H9 (cell line): ENCODE results near the gene KIAA0930. TPM values are rescaled to one million over a fixed set of nuclear protein-coding genes. Genes with fewer than 3 reads are reported as not detected.

Experiments
- DNase-seq: peaks from one replicate; pipeline ENCODE4 v3.0.0-alpha.2; 2017
- H2AFZ ChIP-seq: one replicate; pipeline ENCODE4 v1.6.1; 2013; ENCODE audit warnings: mild to moderate bottlenecking, low read length, control low read depth, moderate library complexity
- H2AK5ac ChIP-seq: 2 replicates; pipeline ENCODE4 v1.6.1; 2013; ENCODE audit warnings: low read length, control low read depth, mixed read lengths; ENCODE audit not compliant: insufficient read length
- H2BK120ac ChIP-seq: one replicate; pipeline ENCODE4 v1.6.1; 2013; ENCODE audit warnings: low read depth, mild to moderate bottlenecking, low read length, control low read depth, inconsistent platforms; ENCODE audit not compliant: poor library complexity, severe bottlenecking
- H2BK12ac ChIP-seq: 2 replicates; pipeline ENCODE4 v1.6.1; 2013; ENCODE audit warnings: low read length, control low read depth, mixed read lengths, low read depth; ENCODE audit not compliant: insufficient read length
- H2BK15ac ChIP-seq: 2 replicates; pipeline ENCODE4 v1.6.1; 2013; ENCODE audit warnings: low read depth, low read length, control low read depth
- H2BK20ac ChIP-seq: one replicate; pipeline ENCODE4 v1.6.1; 2013; ENCODE audit warnings: low read depth, mild to moderate bottlenecking, low read length, control low read depth, inconsistent platforms; ENCODE audit not compliant: poor library complexity, severe bottlenecking
- H2BK5ac ChIP-seq: 2 replicates; pipeline ENCODE4 v1.6.1; 2013; ENCODE audit warnings: low read length, control low read depth, mixed read lengths; ENCODE audit not compliant: insufficient read length
- H3K14ac ChIP-seq: 2 replicates; pipeline ENCODE4 v1.6.1; 2013; ENCODE audit warnings: low read length, control low read depth; ENCODE audit not compliant: insufficient read depth
- H3K18ac ChIP-seq: 2 replicates; pipeline ENCODE4 v1.6.1; 2013; ENCODE audit warnings: low read depth, mild to moderate bottlenecking, mixed read lengths, low read length, control low read depth; ENCODE audit not compliant: insufficient read length
- H3K23ac ChIP-seq: 2 replicates; pipeline ENCODE4 v1.6.1; 2013; ENCODE audit warnings: low read length, control low read depth, mixed read lengths, low read depth; ENCODE audit not compliant: insufficient read length
- H3K23me2 ChIP-seq: 2 replicates; pipeline ENCODE4 v1.6.1; 2013; ENCODE audit warnings: low read depth, mild to moderate bottlenecking, mixed read lengths, low read length, control low read depth; ENCODE audit not compliant: insufficient read length, poor library complexity, severe bottlenecking
- H3K27ac ChIP-seq: 2 replicates; pipeline ENCODE4 v1.5.1; 2013; ENCODE audit warnings: low read length, control low read depth, mixed read lengths, low read depth; ENCODE audit not compliant: insufficient read length
- H3K27me3 ChIP-seq: 2 replicates; pipeline ENCODE4 v1.6.1; 2013; ENCODE audit warnings: low read length, control low read depth, inconsistent platforms; ENCODE audit not compliant: insufficient read depth
- H3K4ac ChIP-seq: 2 replicates; pipeline ENCODE4 v1.6.1; 2013; ENCODE audit warnings: low read depth, mild to moderate bottlenecking, control low read depth, inconsistent platforms, low read length, moderate library complexity
- H3K4me1 ChIP-seq: 2 replicates; pipeline ENCODE4 v1.6.1; 2013; ENCODE audit warnings: low read length, control low read depth, inconsistent platforms; ENCODE audit not compliant: insufficient read depth
- H3K4me2 ChIP-seq: 2 replicates; pipeline ENCODE4 v1.6.1; 2013; ENCODE audit warnings: low read length, control low read depth, mixed read lengths; ENCODE audit not compliant: insufficient read length, insufficient read depth
- H3K56ac ChIP-seq: 2 replicates; pipeline ENCODE4 v1.6.1; 2013; ENCODE audit warnings: low read depth, mild to moderate bottlenecking, mixed read lengths, low read length, control low read depth; ENCODE audit not compliant: insufficient read length
- H3K79me1 ChIP-seq: 2 replicates; pipeline ENCODE4 v1.6.1; 2013; ENCODE audit warnings: low read depth, mild to moderate bottlenecking, moderate library complexity, low read length, control low read depth, inconsistent platforms; ENCODE audit not compliant: insufficient read depth, poor library complexity, severe bottlenecking
- H3K79me2 ChIP-seq: 2 replicates; pipeline ENCODE4 v1.6.1; 2013; ENCODE audit warnings: low read length, control low read depth, inconsistent platforms; ENCODE audit not compliant: insufficient read depth
- H3K9ac ChIP-seq: 2 replicates; pipeline ENCODE4 v1.6.1; 2013; ENCODE audit warnings: low read length, control low read depth, mixed read lengths; ENCODE audit not compliant: insufficient read length; ENCODE audit errors: extremely low read depth
- H3K9me3 ChIP-seq: one replicate; pipeline ENCODE4 v1.6.1; 2013; ENCODE audit warnings: low read depth, low read length, inconsistent platforms; ENCODE audit not compliant: control insufficient read depth
- H3T11ph ChIP-seq: one replicate; pipeline ENCODE4 v1.6.1; 2013; ENCODE audit warnings: mild to moderate bottlenecking, low read length, control low read depth, inconsistent platforms
- H4K20me1 ChIP-seq: one replicate; pipeline ENCODE4 v1.6.1; 2013; ENCODE audit not compliant: control insufficient read depth, insufficient read length, insufficient read depth
- H4K5ac ChIP-seq: 2 replicates; pipeline ENCODE4 v1.6.1; 2013; ENCODE audit warnings: low read depth, mild to moderate bottlenecking, mixed read lengths, low read length, control low read depth; ENCODE audit not compliant: insufficient read length
- H4K8ac ChIP-seq: replicated peaks from 2 replicates; pipeline ENCODE4 v1.6.1; 2013; ENCODE audit warnings: low read length, control low read depth, mixed read lengths, low read depth; ENCODE audit not compliant: insufficient read length
- H4K91ac ChIP-seq: 2 replicates; pipeline ENCODE4 v1.6.1; 2013; ENCODE audit warnings: low read depth, mild to moderate bottlenecking, moderate library complexity, mixed read lengths, low read length, control low read depth; ENCODE audit not compliant: insufficient read length
- H3K27ac Mint-ChIP-seq, 3 experiments: 2 replicates in 2 of 3; 3 replicates in 1 of 3; pipeline ENCODE4 v1.8.0; 2020 to 2021; ENCODE audit warnings: mixed read lengths in 3 of 3, mild to moderate bottlenecking in 1 of 3, moderate library complexity in 1 of 3
- H3K27me3 Mint-ChIP-seq: 2 replicates; pipeline ENCODE4 v1.8.0; 2021; ENCODE audit warnings: low read depth, mild to moderate bottlenecking, moderate library complexity, mixed read lengths
- H3K36me3 Mint-ChIP-seq, 3 experiments: 2 replicates in 2 of 3; 3 replicates in 1 of 3; pipeline ENCODE4 v1.8.0; 2020 to 2021; ENCODE audit warnings: low read depth in 3 of 3, mixed read lengths in 3 of 3; ENCODE audit not compliant: insufficient read depth in 1 of 3
- H3K4me1 Mint-ChIP-seq, 2 experiments: 2 replicates each; pipeline ENCODE4 v1.8.0; 2020; ENCODE audit warnings: mixed read lengths in 2 of 2
- H3K4me3 Mint-ChIP-seq, 2 experiments: 2 replicates in 1 of 2; 3 replicates in 1 of 2; pipeline ENCODE4 v1.8.0; 2020 to 2021; ENCODE audit warnings: mild to moderate bottlenecking in 2 of 2, mixed read lengths in 2 of 2, moderate library complexity in 1 of 2
- H3K9me3 Mint-ChIP-seq, 2 experiments: 2 replicates in 1 of 2; 3 replicates in 1 of 2; pipeline ENCODE4 v1.8.0; 2020; ENCODE audit warnings: mild to moderate bottlenecking in 2 of 2, mixed read lengths in 2 of 2, moderate library complexity in 1 of 2
- CTCF ChIP-seq: fragments of 200-600 bp; sonication (generic); conservative IDR thresholded peaks from 3 replicates; pipeline ENCODE4 v1.8.0; 2021; ENCODE audit warnings: antibody characterized with exemption, mild to moderate bottlenecking
- WGBS: extraction: QIAGEN DNeasy Blood & Tissue Kit; methylation state at CpG from one replicate; pipeline ENCODE4 v1.1.7; 2013; ENCODE audit warnings: missing lambda C conversion rate, low lambda C conversion rate, mixed read lengths; ENCODE audit not compliant: insufficient read length; ENCODE audit errors: extremely low coverage; 5-methylcytosine and 5-hydroxymethylcytosine counted together
- total RNA-seq: library from RNA; stranded (reverse); gene quantifications from 2 replicates; pipeline ENCODE4 v1.2.1, GENCODE V29; 2021

KIAA0930 gene
- total RNA-seq, 1 experiment from 2014 or later, result 46.2 TPM

- DNase-seq, result peak; percentile 24
- Mint-ChIP-seq H3K4me3 (no peak overlapping the region), H3K36me3 (no peaks in the 10 kb centered on the region), H3K9me3 (no peaks in the 10 kb centered on the region), H3K4me1 (peaks cover 33 to 50% of the 10 kb centered on the region in 2 experiments), H3K27ac (peak overlapping the region in 2 of 3 experiments; percentile 39 to 66; a peak in 2 of 7 replicates), H3K27me3 (peaks cover 2% of the 10 kb centered on the region)
- H2BK120ac ChIP-seq, result no peak overlapping the region
- no peaks in the 10 kb centered on the region for H3K4me1 ChIP-seq
- H3K18ac ChIP-seq, result no peak overlapping the region
- H3K4me2 ChIP-seq, result no peak overlapping the region
- H2AK5ac ChIP-seq, result no peak overlapping the region
- no peak overlapping the region for H2AFZ ChIP-seq
- no peak for TF ChIP-seq CTCF
- no peak overlapping the region for H2BK15ac ChIP-seq
- no peak overlapping the region for H2BK20ac ChIP-seq
- H3K23ac ChIP-seq, result no peak overlapping the region
- no peak overlapping the region for H3K4ac ChIP-seq
- no peak overlapping the region for H3K14ac ChIP-seq
- H3K23me2 ChIP-seq, result no peaks in the 10 kb centered on the region
- no peak overlapping the region for H2BK5ac ChIP-seq
- no peak overlapping the region for H2BK12ac ChIP-seq
- no peaks in the 10 kb centered on the region for H3K27me3 ChIP-seq
- WGBS, result no CpG with 5 or more reads among the region's 19 CpGs
- no peak overlapping the region for H4K5ac ChIP-seq
- H3T11ph ChIP-seq, result no peak overlapping the region
- H3K79me1 ChIP-seq, result no peaks in the 10 kb centered on the region
- no peaks in the 10 kb centered on the region; the same call in 1 of the 2 replicates for H3K79me2 ChIP-seq
- no peaks in the 10 kb centered on the region for H4K20me1 ChIP-seq
- H3K9me3 ChIP-seq, result no peaks in the 10 kb centered on the region
- no peak overlapping the region for H4K8ac ChIP-seq
- no peak overlapping the region for H4K91ac ChIP-seq
- no peak overlapping the region for H3K9ac ChIP-seq
- no peak overlapping the region for H3K56ac ChIP-seq
- H3K27ac ChIP-seq, result no peak overlapping the region
These were observed 15.5 kb downstream of the KIAA0930 start for GRCh38 chr22:45224988-45225731.
